HG02973 (cell line): Measurements from ENCODE around the gene DCTN1.

Source experiments
- ATAC-seq: cut with Tn5 transposase; IDR thresholded peaks from one replicate; pipeline ENCODE4 v1.9.1; 2021; ENCODE audit warnings: moderate library complexity; ENCODE audit not compliant: unreplicated experiment

DCTN1 gene

DNA sequence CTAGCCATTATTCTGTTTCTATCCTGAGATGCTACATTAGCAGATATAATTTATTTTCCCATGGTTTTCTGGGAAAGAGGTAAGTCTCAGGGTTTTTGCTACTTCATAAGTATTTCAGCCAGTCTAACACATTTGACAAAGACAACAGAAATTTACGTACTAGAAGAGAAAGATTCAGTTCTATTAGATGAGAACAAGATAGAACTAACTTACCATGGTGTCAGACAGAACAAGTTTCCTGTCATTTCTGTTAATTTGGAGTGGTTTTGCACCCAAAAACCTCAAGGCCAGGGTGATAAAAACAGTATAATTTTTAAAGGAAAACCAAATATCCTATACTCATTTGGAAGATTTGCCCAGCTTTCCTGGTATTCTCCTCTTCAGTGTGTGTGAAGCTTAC lies 52.5 kb downstream of the DCTN1 start:
- ATAC-seq: no peak

GRCh38 chr2:74327199-74327598 lies 52.9 kb downstream of the DCTN1 start:
- no peak for ATAC-seq

DNA sequence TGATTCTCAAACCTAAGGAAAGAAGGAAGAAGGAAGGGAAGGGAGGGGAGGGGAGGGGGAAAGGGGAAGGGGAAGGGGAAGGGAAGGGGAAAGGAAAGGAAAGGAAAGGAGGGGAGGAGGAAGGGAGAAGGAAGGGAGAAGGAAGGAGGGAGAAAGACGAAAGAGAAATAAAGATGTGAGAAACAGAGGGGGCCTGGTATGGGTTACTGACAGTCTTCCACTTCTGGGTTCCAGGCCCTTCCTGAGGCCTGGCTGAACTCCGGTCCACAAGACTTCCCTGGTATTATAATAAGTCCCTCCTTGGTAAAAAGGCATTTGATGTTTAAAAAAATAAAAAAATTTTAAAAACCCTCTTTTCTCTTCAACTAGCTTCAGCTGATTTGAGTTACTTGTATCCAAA lies 54.3 kb downstream of the DCTN1 start:
- no peak for ATAC-seq

DNA sequence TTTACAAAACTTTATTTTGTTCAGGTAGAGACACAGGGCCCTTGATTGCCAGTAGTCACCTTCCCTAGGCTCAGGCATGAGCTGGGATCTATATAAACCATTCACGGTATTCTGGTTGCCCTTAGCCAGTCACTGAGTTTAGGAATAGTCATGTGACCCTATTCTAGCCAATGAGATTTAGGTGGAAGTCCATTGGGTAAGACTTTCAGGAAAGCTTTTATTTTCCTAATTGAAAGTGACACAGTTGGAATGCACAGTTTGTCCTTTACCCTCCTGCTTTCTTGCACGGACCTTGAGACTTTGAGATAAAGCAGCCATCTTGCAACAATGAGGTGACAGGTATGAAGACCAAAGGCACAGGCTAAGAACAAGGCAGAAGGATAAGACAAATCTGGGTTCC lies 58.4 kb downstream of the DCTN1 start:
- ATAC-seq: no peak

DNA sequence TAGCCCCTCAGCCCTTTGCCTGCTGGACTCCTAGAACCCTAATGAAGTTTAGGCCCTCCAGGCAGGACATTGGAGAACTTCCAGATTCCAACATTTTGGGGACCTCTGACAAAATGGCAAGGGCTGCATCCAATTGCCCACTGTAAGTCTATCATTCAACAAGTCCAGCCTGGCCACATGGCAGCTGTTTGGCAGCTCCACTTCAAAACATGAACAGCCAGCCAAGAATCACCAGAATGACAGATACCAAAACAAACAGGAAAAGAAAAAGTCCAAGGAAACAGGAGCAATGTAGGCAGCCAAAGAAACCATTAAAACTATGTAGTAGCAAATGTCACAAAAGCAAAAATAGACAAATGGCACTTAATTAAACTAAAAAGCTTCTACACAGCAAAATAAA lies 62.4 kb downstream of the DCTN1 start:
- no peak for ATAC-seq

DNA sequence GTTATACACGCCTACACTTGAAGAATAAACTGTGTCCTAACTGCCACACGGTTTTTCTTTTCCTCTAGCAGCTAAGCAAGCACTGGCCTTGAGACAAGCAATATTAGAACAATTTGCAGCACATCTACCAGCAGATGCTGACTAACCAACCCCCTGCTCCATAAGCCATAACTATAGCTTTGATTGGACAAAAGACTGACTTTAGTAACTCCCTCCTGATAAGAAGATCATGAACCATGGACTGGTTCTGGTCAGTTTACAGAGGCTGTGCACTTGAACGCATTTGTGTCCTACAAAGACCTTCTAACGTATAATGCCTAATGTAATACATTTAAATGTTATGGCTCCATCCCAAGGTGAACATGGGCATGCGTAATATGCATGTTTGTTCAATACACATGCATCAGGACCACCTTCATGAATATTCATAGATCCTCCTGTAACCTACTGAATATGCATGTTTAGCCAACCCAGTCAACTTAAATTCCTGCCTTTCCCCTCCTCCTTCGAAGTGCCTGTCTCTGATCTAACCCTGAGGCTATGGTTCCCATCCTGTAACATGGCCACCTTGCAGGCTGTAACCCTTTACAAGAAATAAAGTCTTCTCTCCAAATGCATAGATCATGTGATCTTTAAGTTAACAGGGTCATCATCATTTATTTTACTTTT lies 63.4 kb downstream of the DCTN1 start:
- ATAC-seq: no peak

GRCh38 chr2:74314107-74314506 lies 66.0 kb downstream of the DCTN1 start:
- no peak for ATAC-seq

- ATAC-seq: no peak
Observed at GRCh38 chr2:74313497-74313896, 66.6 kb downstream of the DCTN1 start.

- ATAC-seq: no peak
Observed at GRCh38 chr2:74312913-74313312, 67.2 kb downstream of the DCTN1 start.
